Activated CD4-positive, alpha-beta T cell treated with anti-CD3 and anti-CD28 coated beads for 1 hour (primary cell): ENCODE measurements around the gene LRTM2.
"Not testable (repeated sequence)": the region's sequence is repeated elsewhere in the genome, so short reads cannot be mapped to it uniquely, and the experiment has no call there.

Source experiments
- DNase-seq: peaks from one replicate; pipeline ENCODE4 v3.0.0-alpha.2; 2020

Gene LRTM2

DNA sequence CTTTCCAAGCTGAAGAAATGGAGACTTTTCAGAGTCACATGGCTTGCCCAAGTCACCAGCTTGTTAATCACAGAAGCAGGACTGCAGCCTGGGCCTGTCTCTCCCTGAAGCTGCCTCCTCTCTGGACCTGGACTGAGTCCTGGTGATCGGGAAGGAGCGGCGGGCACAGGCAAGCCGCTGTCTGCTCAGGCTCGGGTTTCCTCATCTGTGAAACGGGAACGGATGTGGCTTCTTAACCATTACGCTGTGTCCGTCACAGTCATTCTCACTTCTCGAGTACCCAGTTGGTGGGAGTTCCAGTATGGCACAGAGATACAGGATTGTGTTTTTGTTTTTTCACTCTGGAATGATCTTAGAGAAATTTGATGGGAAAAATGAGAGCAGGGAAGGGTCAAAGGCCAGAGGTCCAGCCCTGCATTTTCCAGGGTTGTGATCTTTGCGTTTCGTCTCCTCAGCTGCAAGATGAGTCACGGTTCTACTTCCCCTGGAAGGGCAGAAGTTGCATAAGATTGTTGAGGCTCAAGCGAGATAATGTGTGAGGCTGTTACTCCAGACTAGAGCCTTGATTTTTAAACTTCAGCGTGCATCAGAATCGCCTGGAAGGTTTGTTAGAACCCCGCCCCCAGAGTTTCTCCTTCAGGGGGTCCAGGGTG lies 7.6 kb upstream of the LRTM2 start:
- DNase-seq = no peak

DNA sequence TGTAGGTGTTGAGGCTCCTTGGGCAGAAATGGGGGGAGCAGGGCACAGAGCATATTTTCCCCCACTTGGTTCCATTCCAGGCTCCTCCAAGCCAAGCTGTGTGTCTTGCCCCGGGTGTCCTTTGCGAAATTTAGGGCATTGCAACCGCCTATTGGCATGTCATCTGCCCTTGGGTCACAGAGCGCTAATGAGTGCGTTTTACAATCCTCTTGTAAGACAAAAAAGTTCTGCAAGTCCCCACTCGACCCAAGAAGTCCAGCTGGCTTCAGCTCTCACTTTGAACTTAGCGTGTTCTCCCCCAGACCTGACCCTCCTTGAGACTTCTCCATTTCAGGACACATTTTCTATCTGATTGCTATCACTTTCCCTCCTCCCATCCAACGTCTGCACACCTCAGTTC lies 6.1 kb upstream of the LRTM2 start:
- DNase-seq = no peak

DNA sequence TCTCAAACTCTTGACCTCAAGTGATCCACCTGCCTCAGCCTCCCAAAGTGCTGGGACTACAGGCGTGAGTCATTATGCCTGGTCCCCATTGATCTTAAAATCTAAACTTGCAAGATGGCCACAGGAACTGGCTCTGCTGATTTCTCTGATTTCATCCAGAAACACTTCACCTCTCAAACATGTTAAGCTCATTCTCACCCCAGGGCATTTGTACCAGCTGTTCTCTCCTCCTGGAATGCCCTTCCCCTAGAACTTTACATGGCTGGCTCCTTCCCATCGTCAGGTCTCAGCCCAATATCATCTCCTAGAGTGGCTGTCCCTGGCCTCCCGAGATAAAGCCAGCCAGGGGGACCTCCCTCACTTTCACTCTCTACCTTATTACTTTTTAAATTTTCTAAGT lies 5.3 kb upstream of the LRTM2 start:
- DNase-seq = no peak

DNA sequence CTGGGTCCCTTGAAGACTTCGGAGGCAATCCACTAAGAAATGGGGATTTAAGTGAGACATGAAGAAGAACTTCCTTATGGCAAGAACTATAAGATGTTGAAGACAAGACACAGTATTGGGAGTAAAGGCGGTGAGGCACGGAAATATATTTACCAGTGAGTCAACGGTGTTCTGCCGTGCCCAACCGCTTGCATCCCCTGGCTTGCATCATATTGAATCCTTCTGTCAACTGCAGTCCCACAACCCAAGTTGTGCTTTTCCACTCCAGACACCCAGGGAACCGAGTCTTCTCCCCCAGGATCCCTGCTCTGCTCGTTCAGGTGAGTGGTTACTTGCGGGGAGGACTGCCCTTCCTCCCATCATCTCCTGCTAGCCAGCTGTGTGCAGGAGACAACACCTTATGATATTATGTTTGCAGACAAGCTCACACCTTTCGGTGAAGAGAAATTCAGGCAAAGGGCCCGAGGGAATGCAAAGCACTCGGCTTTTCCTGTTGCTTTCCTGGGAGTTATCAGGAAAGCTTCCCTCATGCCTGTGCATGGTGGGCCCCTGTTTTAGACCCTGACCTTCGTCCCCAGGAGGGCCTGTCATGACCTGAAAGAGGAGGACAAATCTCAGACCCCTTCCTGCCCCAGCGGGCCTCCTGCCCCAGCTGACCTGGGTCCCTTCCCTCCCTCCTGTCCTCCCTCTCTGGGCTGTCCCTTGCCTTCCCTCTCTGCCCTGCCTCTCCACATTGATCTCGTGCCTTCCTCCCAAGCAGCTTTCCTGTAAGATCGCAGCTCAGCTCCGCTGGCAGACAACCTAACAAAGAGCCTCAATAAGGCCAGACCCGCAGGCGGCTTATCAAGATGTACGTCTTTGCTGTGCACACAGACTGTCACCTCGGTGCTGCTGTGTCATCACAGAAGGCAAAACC lies 4.3 kb upstream of the LRTM2 start:
- DNase-seq = no peak

DNA sequence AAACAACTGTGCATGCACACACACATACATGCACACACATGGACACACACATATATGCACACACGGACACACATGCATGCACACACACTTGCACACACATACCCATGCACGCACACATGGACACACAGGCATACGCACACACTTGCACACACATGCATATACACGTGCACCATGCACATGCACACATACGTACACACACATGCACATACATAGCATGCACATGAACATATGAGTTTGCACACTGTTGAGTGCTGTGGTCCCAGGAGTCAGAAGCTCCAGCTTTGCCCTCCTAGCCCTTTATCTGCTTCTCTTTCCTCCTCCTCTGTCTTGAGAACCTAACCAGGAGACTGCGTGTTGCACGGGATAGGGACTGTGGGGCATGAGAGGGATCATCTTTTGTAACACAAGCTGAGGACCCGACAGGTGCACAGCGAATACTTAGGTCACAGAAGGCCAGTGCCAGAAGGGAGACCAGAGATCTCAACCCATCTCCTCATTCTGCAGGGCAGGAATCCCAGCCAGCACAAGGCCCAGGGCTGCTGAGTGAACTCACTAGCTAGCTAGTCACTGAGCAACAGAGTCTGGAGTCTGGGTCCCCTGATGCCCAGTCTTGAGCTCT lies 3.5 kb upstream of the LRTM2 start:
- no peak for DNase-seq

DNA sequence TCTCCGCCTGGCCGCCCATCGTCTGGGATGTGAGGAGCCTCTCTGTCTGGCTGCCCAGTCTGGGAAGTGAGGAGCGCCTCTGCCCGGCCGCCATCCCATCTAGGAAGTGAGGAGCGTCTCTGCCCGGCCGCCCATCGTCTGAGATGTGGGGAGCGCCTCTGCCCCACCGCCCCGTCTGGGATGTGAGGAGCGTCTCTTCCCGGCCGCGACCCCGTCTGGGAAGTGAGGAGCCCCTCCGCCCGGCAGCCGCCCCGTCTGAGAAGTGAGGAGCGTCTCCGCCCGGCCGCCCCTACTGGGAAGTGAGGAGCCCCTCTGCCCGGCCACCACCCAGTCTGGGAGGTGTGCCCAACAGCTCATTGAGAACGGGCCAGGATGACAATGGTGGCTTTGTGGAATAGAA lies 2.4 kb upstream of the LRTM2 start:
- DNase-seq = not testable (repeated sequence)

DNA sequence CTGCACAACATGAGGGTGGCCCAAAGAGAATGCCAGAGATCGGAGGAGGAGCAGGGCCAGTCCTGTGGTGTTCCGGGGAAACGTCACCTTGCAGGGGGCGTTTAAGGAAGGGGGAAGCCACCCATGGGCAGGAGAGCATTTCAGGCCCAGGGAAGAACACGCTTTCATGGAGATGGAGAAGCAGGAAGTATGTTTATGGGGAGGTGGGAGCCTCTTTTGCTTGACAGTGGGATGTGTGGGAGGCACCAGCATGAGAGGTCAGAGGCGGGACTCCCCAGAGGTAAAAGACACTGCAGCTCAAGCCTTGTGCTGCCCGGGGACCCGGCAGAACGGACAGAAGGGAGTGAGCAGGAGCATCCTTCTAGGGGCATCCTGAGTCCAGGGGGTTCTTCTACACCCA lies 1.3 kb upstream of the LRTM2 start:
- DNase-seq = no peak

DNA sequence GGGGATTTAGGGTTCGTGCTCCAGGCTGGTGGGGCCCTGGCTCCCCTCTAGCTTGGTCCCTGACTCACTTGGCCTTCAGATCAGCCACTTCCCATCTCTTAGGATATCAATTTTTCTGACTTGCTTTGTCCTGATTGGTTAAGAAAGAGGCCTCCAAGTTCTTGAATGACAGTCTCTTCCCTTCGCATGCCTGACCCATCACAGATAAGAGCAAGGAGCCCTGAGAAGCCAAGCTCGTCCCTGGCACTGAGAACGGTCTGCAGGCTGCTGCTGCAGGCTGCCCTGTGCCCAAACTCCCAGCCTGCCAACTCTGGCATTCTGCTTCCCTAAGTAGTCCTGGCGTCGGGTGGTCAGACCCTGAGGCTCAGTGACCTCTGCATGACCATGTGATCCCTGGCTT lies 794 bp upstream of the LRTM2 start:
- DNase-seq = no peak

DNA sequence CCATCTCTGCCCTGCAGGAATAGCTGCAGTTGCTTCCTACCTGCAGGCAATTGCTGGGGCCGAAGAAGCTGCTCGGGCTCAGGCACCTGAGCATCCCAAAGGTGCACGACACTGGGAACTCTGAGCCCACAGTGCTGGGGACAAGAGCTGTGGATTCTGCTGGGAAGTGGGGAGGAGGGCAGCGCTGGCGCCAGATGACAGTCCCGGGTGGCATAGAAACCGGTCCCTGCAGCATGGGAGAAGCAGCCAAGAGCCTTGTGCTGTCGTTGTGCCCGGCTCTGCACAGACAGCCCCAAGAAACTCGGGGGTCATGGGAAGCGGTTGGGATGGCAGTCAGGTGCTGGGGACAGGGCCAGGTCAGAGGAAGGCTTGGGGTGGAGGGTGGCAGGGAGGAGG lies 529 bp downstream of the LRTM2 start:
- DNase-seq = no peak

DNA sequence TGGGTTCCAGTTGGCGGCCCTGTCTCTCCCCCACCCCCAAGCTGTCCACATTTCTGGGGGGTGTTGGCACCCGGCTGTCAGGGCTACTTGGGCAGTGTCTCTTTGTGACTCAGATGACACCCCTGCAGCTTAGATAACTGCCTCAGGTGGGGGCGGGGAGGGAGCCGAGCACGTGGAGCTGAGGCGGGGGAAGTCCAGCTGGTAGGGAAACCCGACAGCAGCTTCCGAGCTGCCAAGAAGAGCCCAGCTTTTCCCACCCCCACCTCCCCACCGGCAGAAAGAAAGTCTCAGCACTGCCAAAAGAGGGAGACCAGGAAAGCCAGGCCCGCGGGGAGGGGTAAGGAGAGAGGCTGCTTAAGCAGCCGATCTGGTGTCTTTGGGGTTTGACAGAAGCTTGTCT lies 1.4 kb downstream of the LRTM2 start:
- DNase-seq = no peak

DNA sequence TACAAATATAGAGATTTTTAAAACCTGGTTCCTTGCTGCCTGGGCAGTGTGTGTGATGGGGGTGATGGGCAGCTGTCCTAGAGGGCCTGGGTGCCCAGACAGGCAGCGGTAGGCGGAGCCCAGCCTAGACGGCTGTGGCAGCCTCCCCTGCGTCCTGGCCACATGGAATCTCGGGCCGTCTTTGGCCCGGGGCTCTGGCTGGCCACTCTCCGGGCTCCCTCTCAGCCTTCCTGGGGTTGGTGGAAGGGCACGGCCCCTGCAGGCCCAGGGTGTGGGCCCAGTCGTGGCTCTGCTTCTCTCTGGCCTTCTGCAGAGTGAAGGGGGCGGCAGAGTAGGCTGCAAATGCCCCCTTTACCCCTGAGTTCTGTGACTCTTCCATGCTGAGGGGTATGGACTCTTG lies 2.3 kb downstream of the LRTM2 start:
- DNase-seq = no peak

DNA sequence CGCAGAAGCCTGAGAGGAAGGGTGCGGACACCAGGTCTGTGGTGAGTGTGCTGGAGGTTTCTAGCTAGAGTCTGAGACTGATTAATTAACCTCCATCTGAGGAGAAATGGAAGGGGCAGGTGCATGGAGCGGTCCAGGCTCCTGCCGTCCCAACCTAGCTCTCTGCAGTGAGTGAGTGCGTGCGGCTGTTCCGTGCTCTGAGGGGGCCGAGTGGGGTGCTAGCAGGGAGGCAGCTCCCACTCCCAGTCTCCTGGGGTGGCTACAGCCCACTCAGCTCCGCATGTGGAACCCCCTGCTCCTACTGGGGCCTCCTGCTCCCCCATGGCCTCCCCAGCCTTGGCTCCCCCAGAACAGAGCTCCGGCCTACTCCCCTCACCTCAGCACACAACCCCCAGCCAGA lies 2.9 kb downstream of the LRTM2 start:
- no peak for DNase-seq

DNA sequence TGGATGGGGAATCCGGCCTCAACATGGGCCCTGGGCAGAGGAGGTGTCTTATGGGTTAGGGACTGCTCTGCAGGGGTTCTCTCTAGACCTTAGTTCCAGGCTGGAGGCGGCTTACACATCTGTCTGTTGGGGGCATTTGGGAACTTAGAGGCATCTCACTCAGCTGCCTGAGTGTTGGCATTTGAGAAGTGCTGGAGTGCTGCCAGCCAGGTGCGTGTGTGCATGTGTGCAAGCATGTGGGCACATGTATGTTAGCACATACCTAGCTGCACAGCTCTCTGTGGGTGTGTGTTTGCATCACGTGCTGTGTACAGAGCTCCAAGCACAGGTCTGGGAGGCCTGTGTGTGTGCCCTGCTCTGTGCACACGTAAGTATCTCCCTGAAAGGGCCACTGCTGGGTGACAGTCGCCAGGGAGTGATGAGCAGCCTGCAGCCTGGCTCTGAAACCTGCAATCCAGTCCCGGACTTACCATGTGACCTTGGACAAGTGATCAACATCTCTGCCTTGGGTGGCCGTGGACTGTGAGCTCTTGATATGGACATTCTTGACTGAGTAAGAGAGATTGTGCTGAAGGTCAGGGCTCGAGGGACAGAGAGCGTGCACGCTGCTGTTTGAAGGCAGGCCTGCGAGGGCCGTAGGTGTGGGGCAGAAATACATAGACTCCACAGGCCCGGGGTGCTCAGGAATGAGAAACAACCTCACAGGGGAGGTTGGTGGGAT lies 5.2 kb downstream of the LRTM2 start:
- DNase-seq = no peak

DNA sequence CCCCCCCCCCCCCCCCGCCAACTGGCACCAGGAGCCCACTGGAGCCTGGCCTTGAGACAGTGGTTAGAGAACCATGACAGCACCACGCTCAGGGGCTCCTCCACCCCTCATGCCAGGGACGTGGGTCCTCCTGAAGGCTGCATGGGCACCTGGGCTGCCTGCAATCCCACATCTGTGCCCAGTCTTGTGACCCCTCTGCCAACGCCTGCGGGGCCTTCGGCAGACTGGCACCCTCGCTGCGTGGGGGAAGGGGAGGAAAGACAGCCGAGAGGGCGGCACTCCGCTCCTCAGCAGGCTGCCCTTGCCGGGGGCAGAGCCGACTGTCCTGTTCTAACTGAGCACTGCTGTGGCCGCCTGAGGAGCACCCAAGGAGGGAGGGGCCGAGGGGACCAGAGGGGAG lies 6.0 kb downstream of the LRTM2 start:
- no peak for DNase-seq

DNA sequence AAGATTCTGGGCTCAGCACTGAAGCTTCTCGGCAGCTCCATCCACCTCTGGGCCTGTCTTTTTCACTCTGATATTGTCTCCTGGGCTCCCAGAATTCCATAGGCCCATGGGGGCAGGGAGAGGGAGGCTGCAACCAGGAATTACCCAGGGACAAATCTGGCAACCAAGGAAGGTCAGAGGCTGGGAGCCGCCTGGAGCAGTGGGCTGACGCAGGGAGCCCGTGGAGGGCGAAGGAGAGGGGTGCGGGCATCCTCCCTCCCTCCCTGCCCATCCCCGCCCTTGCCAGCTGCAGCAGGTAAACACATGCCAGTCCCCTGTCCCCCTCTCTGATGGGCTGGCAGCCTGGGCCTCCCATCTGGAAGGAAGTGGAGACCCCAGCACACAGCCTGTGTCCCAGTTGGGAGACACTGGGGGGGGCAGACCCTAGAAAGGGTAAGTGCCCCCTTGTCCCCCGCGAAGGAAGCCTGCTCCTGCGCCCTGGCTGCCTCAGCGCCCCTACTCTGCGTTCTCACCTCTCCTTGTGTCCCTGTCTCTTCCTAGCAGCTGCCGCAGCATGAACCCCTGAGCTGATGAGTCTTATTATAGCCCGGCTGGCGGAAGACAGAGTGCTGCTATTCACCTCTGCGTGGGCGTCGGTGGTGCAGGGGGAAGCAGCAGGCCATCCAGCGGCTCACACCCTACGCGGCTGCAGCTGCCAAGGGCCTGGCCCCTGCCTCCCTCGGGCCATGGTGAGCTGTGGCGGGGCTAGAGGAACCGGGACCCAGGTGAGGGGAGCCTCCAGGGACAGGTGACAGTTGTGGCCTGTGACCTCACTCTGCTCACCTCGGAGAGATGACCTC lies 6.7 kb downstream of the LRTM2 start:
- DNase-seq = no peak

DNA sequence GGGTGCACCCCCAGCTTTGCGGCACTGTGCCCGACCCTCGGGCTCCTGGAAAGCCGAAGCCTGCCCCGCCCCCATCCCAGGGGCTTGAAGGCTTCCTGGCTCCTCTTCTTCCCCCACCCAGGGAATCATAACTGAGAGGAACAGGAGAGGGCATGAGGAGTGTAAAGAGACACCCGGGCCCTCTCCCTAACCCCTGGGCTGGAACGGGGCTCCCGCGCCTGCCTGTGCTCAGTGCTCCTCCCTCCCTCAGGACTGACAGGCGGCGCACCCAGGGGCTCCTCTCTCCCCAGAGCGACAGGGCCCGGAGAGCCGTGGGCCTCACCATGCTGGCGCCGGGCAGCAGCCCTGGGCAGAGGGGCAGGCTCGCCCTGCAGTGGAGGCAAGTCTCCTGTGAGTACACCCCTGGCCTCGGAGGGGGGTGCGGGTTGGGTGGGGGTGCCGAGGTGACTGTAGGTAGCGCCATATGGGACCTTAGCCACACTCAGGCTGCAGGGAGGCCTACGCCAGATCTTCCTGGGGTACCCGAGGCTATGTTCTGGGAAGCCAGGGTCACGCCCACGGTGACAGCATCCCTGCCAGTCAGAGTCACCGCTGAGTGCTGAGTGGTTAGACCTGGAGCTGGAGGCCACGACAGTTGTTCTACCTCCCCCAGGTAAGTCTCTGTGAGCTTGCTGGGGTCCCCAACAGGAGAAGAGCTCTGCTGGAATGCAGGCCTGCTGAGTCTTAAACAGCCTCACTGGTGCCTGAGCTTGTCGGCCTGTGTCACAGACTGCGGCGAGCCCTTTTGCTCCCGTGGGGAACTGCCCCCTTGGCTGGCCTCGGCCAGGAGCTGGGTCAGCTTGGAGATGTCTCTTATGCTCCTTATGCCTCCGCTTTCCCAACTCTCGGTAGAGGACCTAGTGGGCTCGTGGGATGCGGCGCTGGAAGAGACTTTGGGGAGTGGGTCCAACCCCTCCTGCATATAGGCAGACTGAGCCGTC lies 7.8 kb downstream of the LRTM2 start:
- DNase-seq = no peak

DNA sequence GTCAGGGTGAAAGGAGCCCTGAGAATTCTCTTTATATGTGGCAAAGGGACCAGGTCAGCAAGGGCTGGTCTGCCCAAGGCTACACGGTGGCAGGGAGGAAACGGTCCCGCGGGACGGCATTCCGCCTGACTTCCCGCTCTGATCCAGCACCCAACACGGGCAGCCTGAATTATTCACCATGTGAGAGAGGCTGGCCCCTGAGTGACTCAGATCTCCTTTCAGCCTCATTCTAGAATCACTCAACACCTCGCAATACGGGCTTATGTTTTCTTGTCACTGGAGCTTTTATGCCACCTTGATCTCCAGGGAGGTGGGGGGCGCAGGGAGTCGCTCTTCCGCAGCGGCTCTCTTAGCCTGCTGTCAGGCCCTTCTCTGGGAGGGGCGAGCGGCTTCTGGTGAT lies 8.5 kb downstream of the LRTM2 start:
- no peak for DNase-seq

DNA sequence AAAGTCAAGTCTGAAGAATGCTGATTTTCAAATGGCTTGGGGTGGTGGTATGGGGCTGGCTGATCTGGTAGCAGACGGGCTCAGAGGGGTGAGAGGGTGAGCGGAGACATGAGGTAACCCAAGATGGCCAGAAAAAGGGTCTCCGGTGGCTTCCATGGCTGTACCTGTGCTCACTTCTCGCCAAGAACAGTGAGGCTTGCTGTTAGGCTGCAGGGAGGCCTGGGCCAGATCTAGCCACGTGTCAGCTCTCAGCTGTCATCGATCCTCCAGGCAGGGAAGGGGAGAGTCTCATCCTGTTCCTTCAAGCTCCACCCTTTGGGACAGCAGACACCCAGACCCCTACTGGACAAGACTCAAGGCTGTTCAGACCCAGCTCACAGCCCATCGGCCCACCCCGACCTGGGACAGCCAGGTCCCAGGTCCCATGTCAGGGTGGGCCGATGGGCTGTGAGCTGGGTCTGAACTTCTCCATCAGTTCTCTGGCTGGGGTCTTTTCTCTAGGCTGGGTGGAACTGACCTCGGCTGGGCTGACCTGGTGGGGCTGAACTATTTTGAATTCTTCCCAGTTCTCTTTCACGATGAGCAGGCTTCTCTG lies 9.0 kb downstream of the LRTM2 start:
- DNase-seq = no peak

DNA sequence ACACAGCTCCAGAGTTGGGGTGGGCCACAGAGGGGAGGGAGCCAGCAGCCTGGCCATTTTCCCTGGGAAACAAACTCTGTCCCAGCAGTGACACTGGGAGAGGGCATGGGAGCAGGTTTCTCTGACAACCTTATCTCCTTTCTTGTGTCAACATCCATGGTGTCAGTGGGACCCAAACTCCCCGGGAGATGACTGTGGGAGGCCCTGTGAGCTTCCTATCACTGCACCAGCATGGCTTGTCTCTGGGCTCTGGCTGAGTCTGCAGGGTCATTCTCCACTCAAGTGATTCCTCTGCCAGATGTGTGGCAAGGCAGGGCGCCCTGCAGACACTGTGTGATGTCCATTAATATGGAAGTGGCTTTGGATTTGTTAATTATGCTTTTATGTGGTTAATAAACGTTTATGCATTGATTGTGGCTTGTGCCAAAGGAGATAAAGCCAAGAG lies 10.1 kb downstream of the LRTM2 start:
- DNase-seq = no peak
